Measurements from ENCODE around the gene TTC33. TPM values are rescaled to one million over a fixed set of nuclear protein-coding genes. Genes with fewer than 3 reads are reported as not detected.

TTC33 gene
- polyA plus RNA-seq, 1 of the 3 experiments (the other 2 are of a cell fraction), result 2.2 TPM

DNA sequence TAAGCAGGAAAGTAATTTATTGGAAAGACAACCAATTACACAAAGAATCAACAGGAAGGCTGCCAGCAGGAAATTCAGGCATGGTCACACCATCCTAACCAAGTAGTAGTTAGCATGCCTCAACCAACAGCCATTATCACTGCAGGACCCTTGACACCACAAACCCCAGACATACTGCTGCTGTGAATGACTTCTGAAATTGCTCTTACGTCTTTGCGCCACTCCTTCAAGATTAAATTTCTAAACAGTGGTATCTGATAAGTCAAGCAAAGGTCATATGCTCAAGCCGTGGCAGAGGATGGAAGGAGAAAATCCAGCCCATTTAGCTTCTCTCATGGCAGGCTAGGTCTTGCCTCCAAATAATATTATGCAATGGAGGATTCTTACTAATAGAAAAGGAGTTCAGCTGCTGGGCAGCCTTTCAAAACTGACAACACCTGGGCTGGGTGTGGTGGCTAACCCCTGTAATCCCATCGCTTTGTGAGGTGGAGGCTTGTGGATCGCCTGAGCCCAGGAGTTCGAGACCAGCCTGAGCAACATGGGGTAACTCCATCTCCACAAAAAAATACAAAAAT lies 81.0 kb downstream of the TTC33 start:
- Histone ChIP-seq H3F3A (replicated peaks; ENCODE audit: insufficient read depth) (peaks cover 4% of the 10 kb centered on the region), H3K27me3 (ENCODE audit: insufficient read depth) (peaks cover 48% of the 10 kb centered on the region; the same call in 1 of the 2 replicates), H3K79me2 (ENCODE audit: insufficient read depth) (no peaks in the 10 kb centered on the region), H2AFZ (ENCODE audit: low read depth) (no peak overlapping the region), H3K4me1 (ENCODE audit: control insufficient read depth in 1 of 2, insufficient read depth in 2 of 2, low read depth in 1 of 2, low read length in 1 of 2) (peaks cover 3 to 6% of the 10 kb centered on the region in 2 experiments; a peak in 2 of 4 replicates), H3K27ac (ENCODE audit: low read depth in 2 of 2, low read length in 1 of 2) (no peak overlapping the region), H3K4me3 (ENCODE audit: low read depth in 2 of 2, low read length in 1 of 2) (no peak overlapping the region), H4K20me1 (ENCODE audit: insufficient read depth) (no peaks in the 10 kb centered on the region; the same call in 1 of the 2 replicates), H3K9me2 (no peaks in the 10 kb centered on the region), H3K9me3 (no peaks in the 10 kb centered on the region), H3K4me2 (no peak overlapping the region), H3K9ac (no peak overlapping the region), H3K36me3 (replicated peaks in 1 of 2; ENCODE audit: control insufficient read depth in 1 of 2, insufficient read depth in 2 of 2, low read length in 1 of 2) (no peaks in the 10 kb centered on the region)
- 46% methylated on average over 6 of the region's 6 CpGs for WGBS (ENCODE audit: low lambda C conversion rate)
- no peak for DNase-seq
- TF ChIP-seq MXI1 (IDR thresholded peaks at IDR 0.05; ENCODE audit: low read depth, low read length) (no peak), SMC3 (IDR thresholded peaks at IDR 0.05; ENCODE audit: low read depth, low read length) (no peak), NRF1 (IDR thresholded peaks at IDR 0.05; ENCODE audit: low read depth, low read length) (no peak), EZH2phosphoT487 (IDR thresholded peaks at IDR 0.05; ENCODE audit: borderline replicate concordance, low read depth) (no peak), TEAD4 (IDR thresholded peaks at IDR 0.05; ENCODE audit: borderline replicate concordance, insufficient read depth) (no peak)
- TF ChIP-seq, protein P1, sequence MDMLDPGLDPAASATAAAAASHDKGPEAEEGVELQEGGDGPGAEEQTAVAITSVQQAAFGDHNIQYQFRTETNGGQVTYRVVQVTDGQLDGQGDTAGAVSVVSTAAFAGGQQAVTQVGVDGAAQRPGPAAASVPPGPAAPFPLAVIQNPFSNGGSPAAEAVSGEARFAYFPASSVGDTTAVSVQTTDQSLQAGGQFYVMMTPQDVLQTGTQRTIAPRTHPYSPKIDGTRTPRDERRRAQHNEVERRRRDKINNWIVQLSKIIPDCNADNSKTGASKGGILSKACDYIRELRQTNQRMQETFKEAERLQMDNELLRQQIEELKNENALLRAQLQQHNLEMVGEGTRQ (IDR thresholded peaks at IDR 0.05; ENCODE audit: borderline replicate concordance, low read depth, low read length), result no peak
- ChIA-PET POLR2A (no interaction called here), CTCF (no interaction called here)

DNA sequence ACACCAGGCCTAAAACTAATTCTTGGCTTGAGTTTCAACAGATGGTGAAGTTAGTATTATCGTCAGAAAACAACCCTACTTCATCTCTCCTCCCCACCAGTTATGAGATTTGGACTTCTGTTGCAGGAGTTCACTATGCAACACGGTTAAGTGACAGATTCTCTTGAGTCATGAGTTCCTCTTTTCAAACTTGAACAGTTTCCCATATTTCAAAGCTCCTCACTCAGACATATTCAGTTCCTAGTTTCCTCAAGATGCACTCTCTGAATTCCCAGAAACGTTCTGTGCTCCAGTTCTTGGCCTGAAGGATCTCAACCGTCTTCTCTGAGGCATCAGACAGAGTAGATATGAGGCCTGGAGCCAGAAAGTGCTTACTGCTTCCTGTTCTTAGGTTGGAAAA lies 83.3 kb downstream of the TTC33 start:
- no peak overlapping the region for H3K4me3 ChIP-seq (ENCODE audit: low read depth in 2 of 2, low read length in 1 of 2)
- ChIA-PET CTCF (no interaction called here), POLR2A (no interaction called here)
- H3F3A ChIP-seq (replicated peaks; ENCODE audit: insufficient read depth), result no peaks in the 10 kb centered on the region
- H3K36me3 ChIP-seq (replicated peaks in 1 of 2; ENCODE audit: control insufficient read depth in 1 of 2, insufficient read depth in 2 of 2, low read length in 1 of 2), result no peaks in the 10 kb centered on the region
- TF ChIP-seq POLR2AphosphoS5 (IDR thresholded peaks at IDR 0.05; ENCODE audit: low read depth, low read length) (no peak), YY1 (IDR thresholded peaks at IDR 0.05; ENCODE audit: low read depth) (no peak), ELF1 (IDR thresholded peaks at IDR 0.05) (no peak), USF1 (IDR thresholded peaks at IDR 0.05; ENCODE audit: borderline replicate concordance, low read depth) (no peak), RCOR1 (IDR thresholded peaks at IDR 0.05; ENCODE audit: low read length) (no peak), TAF1 (IDR thresholded peaks at IDR 0.05; ENCODE audit: borderline replicate concordance, low read depth, low read length) (no peak), NRF1 (IDR thresholded peaks at IDR 0.05; ENCODE audit: low read depth, low read length) (no peak), FOXM1 (IDR thresholded peaks at IDR 0.05; ENCODE audit: low read depth) (no peak), GATA2 (CRISPR knock-in tag; IDR thresholded peaks at IDR 0.05) (no peak), NFIC (IDR thresholded peaks at IDR 0.05; ENCODE audit: borderline replicate concordance) (no peak), RFX5 (IDR thresholded peaks at IDR 0.05; ENCODE audit: low read length) (no peak)
- TF ChIP-seq, protein P2, sequence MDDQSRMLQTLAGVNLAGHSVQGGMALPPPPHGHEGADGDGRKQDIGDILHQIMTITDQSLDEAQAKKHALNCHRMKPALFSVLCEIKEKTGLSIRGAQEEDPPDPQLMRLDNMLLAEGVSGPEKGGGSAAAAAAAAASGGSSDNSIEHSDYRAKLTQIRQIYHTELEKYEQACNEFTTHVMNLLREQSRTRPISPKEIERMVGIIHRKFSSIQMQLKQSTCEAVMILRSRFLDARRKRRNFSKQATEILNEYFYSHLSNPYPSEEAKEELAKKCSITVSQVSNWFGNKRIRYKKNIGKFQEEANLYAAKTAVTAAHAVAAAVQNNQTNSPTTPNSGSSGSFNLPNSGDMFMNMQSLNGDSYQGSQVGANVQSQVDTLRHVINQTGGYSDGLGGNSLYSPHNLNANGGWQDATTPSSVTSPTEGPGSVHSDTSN (IDR thresholded peaks at IDR 0.05), result no peak
- TF ChIP-seq, protein P3, sequence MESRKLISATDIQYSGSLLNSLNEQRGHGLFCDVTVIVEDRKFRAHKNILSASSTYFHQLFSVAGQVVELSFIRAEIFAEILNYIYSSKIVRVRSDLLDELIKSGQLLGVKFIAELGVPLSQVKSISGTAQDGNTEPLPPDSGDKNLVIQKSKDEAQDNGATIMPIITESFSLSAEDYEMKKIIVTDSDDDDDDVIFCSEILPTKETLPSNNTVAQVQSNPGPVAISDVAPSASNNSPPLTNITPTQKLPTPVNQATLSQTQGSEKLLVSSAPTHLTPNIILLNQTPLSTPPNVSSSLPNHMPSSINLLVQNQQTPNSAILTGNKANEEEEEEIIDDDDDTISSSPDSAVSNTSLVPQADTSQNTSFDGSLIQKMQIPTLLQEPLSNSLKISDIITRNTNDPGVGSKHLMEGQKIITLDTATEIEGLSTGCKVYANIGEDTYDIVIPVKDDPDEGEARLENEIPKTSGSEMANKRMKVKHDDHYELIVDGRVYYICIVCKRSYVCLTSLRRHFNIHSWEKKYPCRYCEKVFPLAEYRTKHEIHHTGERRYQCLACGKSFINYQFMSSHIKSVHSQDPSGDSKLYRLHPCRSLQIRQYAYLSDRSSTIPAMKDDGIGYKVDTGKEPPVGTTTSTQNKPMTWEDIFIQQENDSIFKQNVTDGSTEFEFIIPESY (IDR thresholded peaks at IDR 0.05; ENCODE audit: borderline replicate concordance, low read depth), result no peak
- no peak overlapping the region for H3K4me2 ChIP-seq
- no peak overlapping the region for H2AFZ ChIP-seq (ENCODE audit: low read depth)
- H3K79me2 ChIP-seq (ENCODE audit: insufficient read depth), result no peaks in the 10 kb centered on the region
- H3K27ac ChIP-seq (ENCODE audit: low read depth in 2 of 2, low read length in 1 of 2), result no peak overlapping the region
- peaks cover 0 to 6% of the 10 kb centered on the region in 2 experiments; a peak in 1 of 4 replicates for H3K4me1 ChIP-seq (ENCODE audit: control insufficient read depth in 1 of 2, insufficient read depth in 2 of 2, low read depth in 1 of 2, low read length in 1 of 2)
- H4K20me1 ChIP-seq (ENCODE audit: insufficient read depth), result no peaks in the 10 kb centered on the region; the same call in 1 of the 2 replicates
- WGBS (ENCODE audit: low lambda C conversion rate), result 8% methylated on average over 4 of the region's 4 CpGs
- H3K9me3 ChIP-seq, result no peaks in the 10 kb centered on the region
- H3K9ac ChIP-seq, result no peak overlapping the region
- H3K27me3 ChIP-seq (ENCODE audit: insufficient read depth), result peaks cover 42% of the 10 kb centered on the region
- no peak for DNase-seq
- H3K9me2 ChIP-seq, result no peaks in the 10 kb centered on the region

Measured in SK-N-SH (cell line).